Sigmoid colon (tissue), 7 donors: ENCODE data around the gene SLC17A7. TPM values are rescaled to one million over a fixed set of nuclear protein-coding genes. Genes with fewer than 3 reads are reported as not detected.

ENCODE experiments used
- DNase-seq: peaks from one replicate; pipeline ENCODE4 v3.0.0-alpha.2; 2019
- H3K27ac ChIP-seq, 4 donors: fragments of 200-600 bp; sonication (generic); one replicate each; pipeline ENCODE4 v1.5.1; 2016 to 2019; ENCODE audit warnings: mild to moderate bottlenecking in 1 of 4
- H3K27me3 ChIP-seq, 3 donors: fragments of 200-600 bp; sonication (generic); one replicate each; pipeline ENCODE4 v1.5.1; 2019; ENCODE audit warnings: mild to moderate bottlenecking in 1 of 3
- H3K36me3 ChIP-seq, 4 donors: fragments of 200-600 bp; sonication (generic); one replicate each; pipeline ENCODE4 v1.5.1; 2016 to 2019
- H3K4me1 ChIP-seq, 4 donors: fragments of 200-600 bp; sonication (generic); one replicate each; pipeline ENCODE4 v1.5.1; 2017 to 2019
- H3K4me3 ChIP-seq, 4 donors: fragments of 200-600 bp; sonication (generic); one replicate each; pipeline ENCODE4 v1.5.1; 2017 to 2019; ENCODE audit warnings: mild to moderate bottlenecking in 2 of 4, moderate library complexity in 1 of 4
- H3K9me3 ChIP-seq, 4 donors: fragments of 200-600 bp in 3 of 4; sonication (generic) in 3 of 4; one replicate each; pipeline versions ENCODE4 v1.5.1 to v1.6.1; 2013 to 2019
- EP300 ChIP-seq, 4 donors: sonication (generic); formaldehyde crosslinking; IDR thresholded peaks; one replicate each; pipeline ENCODE4 v1.6.1; 2017; ENCODE audit warnings: antibody characterized with exemption in 4 of 4
- POLR2A ChIP-seq, 2 donors: fragments of 450-650 bp; IDR thresholded peaks; one replicate each; pipeline ENCODE4 v1.6.1; 2016; ENCODE audit warnings: antibody characterized with exemption in 2 of 2, mild to moderate bottlenecking in 2 of 2, moderate library complexity in 2 of 2
- POLR2AphosphoS5 ChIP-seq, 4 donors: sonication (generic); formaldehyde crosslinking; IDR thresholded peaks; one replicate each; pipeline ENCODE4 v1.6.1; 2017; ENCODE audit warnings: antibody characterized with exemption in 4 of 4
- WGBS, 2 donors: extraction: QIAGEN DNeasy Blood & Tissue Kit; methylation state at CpG; one replicate each; pipeline ENCODE4 v1.1.7; 2013; 5-methylcytosine and 5-hydroxymethylcytosine counted together
- intact Hi-C: fragments of 100-400 bp; cut with DNase I; formaldehyde crosslinking; loops from one replicate; pipeline ENCODE4 v1.15.1; 2023
- polyA plus RNA-seq, 3 donors: library from polyadenylated mRNA; stranded (reverse); fragments of 200-250 nt; gene quantifications; one replicate each; pipeline ENCODE4 v1.2.3, GENCODE V29; 2013
- total RNA-seq, 4 donors: library from RNA; depleted of rRNA; stranded (reverse); fragments of >200 nt; gene quantifications; one replicate each; pipeline ENCODE4 v1.1.0, GENCODE V29; 2016
- TF ChIP-seq, protein P1 (sequence below), 4 experiments: fragments of 450-650 bp in 3 of 4; fragments of 200-600 bp in 1 of 4; IDR thresholded peaks; one replicate each; pipeline ENCODE4 v1.5.1; 2016 to 2019; ENCODE audit warnings: antibody characterized with exemption in 4 of 4, mild to moderate bottlenecking in 3 of 4, moderate library complexity in 2 of 4
- donor health status: healthy with polysubstance abuse.
- donor health status: Bipolar disorder and iron deficiency.
- donor health status: healthy.

Gene SLC17A7
- total and polyA plus RNA-seq, 7 donors: 0.23 to 1.8 (median 0.62) TPM; not detected in 1

DNA sequence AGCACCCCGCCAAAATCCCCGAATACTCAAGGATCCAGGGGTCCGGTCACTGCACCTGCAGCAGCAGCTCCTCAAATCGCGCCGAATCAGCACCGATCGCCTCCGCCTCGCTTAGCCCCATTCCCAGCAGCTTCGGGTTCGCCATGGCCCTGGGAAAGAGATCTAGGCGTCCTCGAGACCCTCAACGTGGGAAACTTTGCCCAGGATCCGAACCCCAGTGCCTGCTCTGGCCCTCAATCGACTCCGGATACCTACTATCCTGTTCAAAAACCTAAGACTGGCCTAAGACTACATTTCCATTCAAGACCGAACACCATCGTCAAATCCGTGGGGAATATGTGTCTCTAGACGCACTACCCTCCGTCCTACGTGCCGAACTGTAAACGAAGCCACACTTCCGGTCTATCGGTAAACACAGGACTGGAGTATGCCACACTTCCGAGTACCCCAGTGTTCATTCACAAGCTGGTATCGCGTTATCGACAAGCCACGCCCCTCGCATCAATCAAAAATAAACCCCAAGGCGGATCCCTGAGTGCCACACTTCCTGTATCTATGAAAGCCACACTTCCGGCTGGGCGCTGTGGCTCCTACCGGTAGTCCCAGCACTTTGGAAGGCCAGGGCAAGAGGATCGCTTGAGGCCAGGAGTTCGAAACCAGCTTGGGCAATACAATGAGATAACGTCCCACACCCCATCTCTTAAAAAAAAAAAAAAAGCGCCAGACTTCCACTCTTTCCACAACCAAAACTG lies 10.3 kb upstream of the SLC17A7 start, which contains the start of gene PIH1D1:
TSS of gene PIH1D1 (minus strand) at position 385 of the 752 bp plus-strand sequence. CDS start at position 145, 240 bp downstream.
- Histone ChIP-seq H3K4me3 (peak within 1 kb of the TSS; percentile 54 to 71 (median 60)), H3K9me3 (no peaks in the 10 kb centered on the region), H3K36me3 (peaks cover 0 to 12% (median 7%) of the 10 kb centered on the region in 4 donors), H3K4me1 (peaks cover 0 to 46% (median 17%) of the 10 kb centered on the region in 4 donors), H3K27ac (peak within 1 kb of the TSS; percentile 96 to 99 (median 97)), H3K27me3 (no peaks in the 10 kb centered on the region)
- intact Hi-C loops: loop anchor here (5.0 to 10.0 kb wide), 3 partner anchors 367 to 573 kb away; partner anchors contain the start of genes AKT1S1, SNRNP70, TBC1D17 and VRK3
- no peak for TF ChIP-seq POLR2A (IDR thresholded peaks at IDR 0.05)
- peak; percentile 59 to 86 (median 84) for TF ChIP-seq POLR2AphosphoS5 (IDR thresholded peaks at IDR 0.05)
- TF ChIP-seq EP300 (IDR thresholded peaks at IDR 0.05): peak in 1 of 4 donors; percentile 27
- TF ChIP-seq, protein P1, sequence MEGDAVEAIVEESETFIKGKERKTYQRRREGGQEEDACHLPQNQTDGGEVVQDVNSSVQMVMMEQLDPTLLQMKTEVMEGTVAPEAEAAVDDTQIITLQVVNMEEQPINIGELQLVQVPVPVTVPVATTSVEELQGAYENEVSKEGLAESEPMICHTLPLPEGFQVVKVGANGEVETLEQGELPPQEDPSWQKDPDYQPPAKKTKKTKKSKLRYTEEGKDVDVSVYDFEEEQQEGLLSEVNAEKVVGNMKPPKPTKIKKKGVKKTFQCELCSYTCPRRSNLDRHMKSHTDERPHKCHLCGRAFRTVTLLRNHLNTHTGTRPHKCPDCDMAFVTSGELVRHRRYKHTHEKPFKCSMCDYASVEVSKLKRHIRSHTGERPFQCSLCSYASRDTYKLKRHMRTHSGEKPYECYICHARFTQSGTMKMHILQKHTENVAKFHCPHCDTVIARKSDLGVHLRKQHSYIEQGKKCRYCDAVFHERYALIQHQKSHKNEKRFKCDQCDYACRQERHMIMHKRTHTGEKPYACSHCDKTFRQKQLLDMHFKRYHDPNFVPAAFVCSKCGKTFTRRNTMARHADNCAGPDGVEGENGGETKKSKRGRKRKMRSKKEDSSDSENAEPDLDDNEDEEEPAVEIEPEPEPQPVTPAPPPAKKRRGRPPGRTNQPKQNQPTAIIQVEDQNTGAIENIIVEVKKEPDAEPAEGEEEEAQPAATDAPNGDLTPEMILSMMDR (IDR thresholded peaks at IDR 0.05): no peak
- DNase-seq: peak; percentile 99
- 1% methylated on average over 42 of the region's 42 CpGs for WGBS, 2 donors

DNA sequence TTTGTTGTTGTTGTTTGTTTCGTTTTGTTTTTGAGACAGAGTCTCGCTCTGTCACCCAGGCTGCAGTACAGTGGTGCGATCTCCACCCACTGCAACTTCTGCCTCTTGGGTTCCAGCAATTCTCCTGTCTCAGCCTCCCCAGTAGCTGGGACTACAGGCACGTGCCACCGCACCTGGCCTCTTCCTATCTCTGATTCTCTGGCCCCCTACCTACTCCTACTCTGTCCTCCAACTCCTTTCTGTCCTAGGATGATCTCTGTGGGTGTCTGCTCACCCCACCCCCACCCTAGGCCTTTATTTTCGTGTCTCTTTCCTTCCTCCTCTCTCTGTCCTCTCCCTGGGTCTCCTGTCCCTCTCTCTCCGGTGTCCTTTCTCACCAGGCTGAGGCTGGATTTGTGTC lies 9.1 kb upstream of the SLC17A7 start:
- Histone ChIP-seq H3K4me3 (peak overlapping the region in 1 of 4 donors; percentile 66), H3K4me1 (peaks cover 0 to 46% (median 17%) of the 10 kb centered on the region in 4 donors), H3K27ac (peak overlapping the region in 2 of 4 donors; percentile 31 to 98), H3K9me3 (no peaks in the 10 kb centered on the region), H3K27me3 (no peaks in the 10 kb centered on the region), H3K36me3 (peaks cover 0 to 19% (median 7%) of the 10 kb centered on the region in 4 donors)
- no peak for DNase-seq
- intact Hi-C loops: loop anchor here (5.0 to 10.0 kb wide), 3 partner anchors 366 to 574 kb away; partner anchors contain the start of genes AKT1S1, SNRNP70, TBC1D17 and VRK3
- 84 to 89% methylated on average over 7 of the region's 7 CpGs for WGBS, 2 donors
- TF ChIP-seq POLR2AphosphoS5 (IDR thresholded peaks at IDR 0.05) (no peak), POLR2A (IDR thresholded peaks at IDR 0.05) (no peak), EP300 (IDR thresholded peaks at IDR 0.05) (no peak)
- TF ChIP-seq, protein P1 (IDR thresholded peaks at IDR 0.05): no peak

- TF ChIP-seq POLR2A (IDR thresholded peaks at IDR 0.05) (no peak), POLR2AphosphoS5 (IDR thresholded peaks at IDR 0.05) (no peak), EP300 (IDR thresholded peaks at IDR 0.05) (no peak)
- TF ChIP-seq, protein P1 (IDR thresholded peaks at IDR 0.05): no peak
- intact Hi-C loops: no loop called here
- Histone ChIP-seq H3K4me3 (no peak overlapping the region), H3K9me3 (no peaks in the 10 kb centered on the region), H3K27me3 (no peaks in the 10 kb centered on the region), H3K27ac (no peak overlapping the region), H3K36me3 (peaks cover 0 to 19% (median 7%) of the 10 kb centered on the region in 4 donors), H3K4me1 (peaks cover 0 to 30% (median 8%) of the 10 kb centered on the region in 4 donors)
- DNase-seq: no peak
- WGBS, 2 donors: 93 to 94% methylated on average over 6 of the region's 6 CpGs
Measured at GRCh38 chr19:49448432-49448786, 7.1 kb upstream of the SLC17A7 start.

DNA sequence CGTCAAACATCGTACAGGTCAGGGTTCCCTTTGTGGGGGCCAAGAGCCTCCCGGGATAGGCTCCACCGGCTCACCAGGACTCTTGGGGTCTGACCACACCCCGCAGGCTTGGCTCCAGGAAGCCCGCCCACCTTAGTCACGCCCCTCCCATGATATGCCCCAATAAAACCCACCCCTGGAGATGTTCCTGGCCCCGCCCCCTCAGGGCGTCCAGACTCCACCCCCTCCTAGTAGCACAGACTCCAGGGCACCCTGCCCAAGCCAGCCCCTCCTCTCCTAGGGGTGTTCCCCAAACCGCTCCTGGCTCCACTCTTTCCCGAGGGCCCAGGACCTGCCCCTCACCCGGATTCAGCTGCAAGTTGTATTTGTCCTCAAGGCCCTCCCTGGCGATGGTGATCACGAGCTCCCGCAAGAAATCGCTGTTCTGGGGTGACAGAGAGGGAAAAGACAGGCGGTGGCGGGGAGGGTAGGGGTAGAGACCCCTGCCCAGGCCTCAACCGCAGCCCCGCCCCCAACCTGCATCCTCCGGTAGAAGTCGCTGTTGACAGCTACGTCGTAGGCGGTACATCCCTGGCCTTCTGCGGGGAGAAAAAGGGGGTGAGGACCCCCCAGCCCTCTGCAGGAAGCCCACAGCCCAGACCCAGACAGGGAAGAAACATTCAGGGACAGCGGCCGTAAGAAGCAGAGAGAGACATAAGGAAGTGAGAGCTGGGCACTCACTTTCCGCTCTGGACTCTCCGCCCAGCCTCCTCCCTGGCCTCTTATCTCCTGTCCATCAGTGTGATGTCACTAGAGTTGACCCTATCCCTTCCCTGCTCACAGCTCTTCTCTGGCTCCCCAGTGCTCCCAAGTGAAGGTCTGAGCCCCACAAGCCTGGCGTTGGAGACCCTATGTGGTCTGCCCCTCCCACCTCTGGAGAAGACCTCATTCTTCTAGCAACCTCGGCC lies 6.4 kb upstream of the SLC17A7 start:
- WGBS, 2 donors: 79 to 83% methylated on average over 32 of the region's 32 CpGs
- intact Hi-C loops: no loop called here
- H3K27ac ChIP-seq: peak overlapping the region in 1 of 4 donors; percentile 15
- no peaks in the 10 kb centered on the region for H3K9me3 ChIP-seq
- DNase-seq: peak; percentile 72
- H3K27me3 ChIP-seq: peaks cover 0 to 5% (median 3%) of the 10 kb centered on the region in 3 donors
- H3K4me3 ChIP-seq: no peak overlapping the region
- TF ChIP-seq, protein P1 (IDR thresholded peaks at IDR 0.05): no peak
- TF ChIP-seq EP300 (IDR thresholded peaks at IDR 0.05): no peak
- no peak for TF ChIP-seq POLR2AphosphoS5 (IDR thresholded peaks at IDR 0.05)
- TF ChIP-seq POLR2A (IDR thresholded peaks at IDR 0.05): no peak
- peaks cover 0 to 19% (median 7%) of the 10 kb centered on the region in 4 donors for H3K36me3 ChIP-seq
- peaks cover 0 to 36% (median 12%) of the 10 kb centered on the region in 4 donors for H3K4me1 ChIP-seq
